Ovary (tissue), 9 donors: ENCODE data around the gene SNCG. TPM values are rescaled to one million over a fixed set of nuclear protein-coding genes. Genes with fewer than 3 reads are reported as not detected.
"Not testable (repeated sequence)": the region's sequence is repeated elsewhere in the genome, so short reads cannot be mapped to it uniquely, and the experiment has no call there.

Experiments used
- DNase-seq, 5 donors: peaks; one replicate each; pipeline ENCODE4 v3.0.0-alpha.2; 2019 to 2020
- H3K27ac ChIP-seq, 2 donors: fragments of 200-600 bp; one replicate each; pipeline versions ENCODE4 v1.5.1 to v1.8.0; 2019 to 2022
- H3K27me3 ChIP-seq: fragments of 200-600 bp; one replicate; pipeline ENCODE4 v1.8.0; 2022
- H3K36me3 ChIP-seq: fragments of 200-600 bp; sonication (generic); one replicate; pipeline ENCODE4 v1.5.1; 2019
- H3K4me1 ChIP-seq: one replicate; pipeline ENCODE4 v1.8.1; 2013; ENCODE audit warnings: mild to moderate bottlenecking, moderate library complexity; ENCODE audit not compliant: insufficient read depth
- H3K4me3 ChIP-seq: fragments of 200-600 bp; sonication (generic); one replicate; pipeline ENCODE4 v1.5.1; 2017
- H3K9me3 ChIP-seq, 2 donors: fragments of 200-600 bp in 1 of 2; sonication (generic) in 1 of 2; one replicate each; pipeline versions ENCODE4 v1.5.1 to v1.8.1; 2013 to 2019; ENCODE audit warnings: mild to moderate bottlenecking in 1 of 2, moderate library complexity in 1 of 2
- CTCF ChIP-seq, 3 donors: fragments of 450-650 bp in 2 of 3; fragments of 200-600 bp in 1 of 3; IDR thresholded peaks; one replicate each; pipeline versions ENCODE4 v1.5.1 to v1.8.0; 2016 to 2022; ENCODE audit warnings: antibody characterized with exemption in 3 of 3, mild to moderate bottlenecking in 1 of 3
- EP300 ChIP-seq: sonication (generic); formaldehyde crosslinking; IDR thresholded peaks from one replicate; pipeline ENCODE4 v1.6.1; 2017; ENCODE audit warnings: antibody characterized with exemption
- POLR2A ChIP-seq: fragments of 450-650 bp; IDR thresholded peaks from one replicate; pipeline ENCODE4 v1.6.1; 2017; ENCODE audit warnings: antibody characterized with exemption, mild to moderate bottlenecking, moderate library complexity
- WGBS, 3 donors: extraction: QIAGEN DNeasy Blood & Tissue Kit in 1 of 3; methylation state at CpG; one replicate each; pipeline versions ENCODE4 v1.1.5 to v1.1.7; 2013 to 2017; 5-methylcytosine and 5-hydroxymethylcytosine counted together
- intact Hi-C, 4 donors: fragments of 100-400 bp; cut with DNase I; formaldehyde crosslinking; loops; one replicate each; pipeline versions ENCODE4 v1.11.0 to v1.15.1; 2022 to 2023
- polyA plus RNA-seq, 2 donors: library from polyadenylated mRNA; stranded (reverse); fragments of 200-250 nt in 1 of 2; fragments of 350-450 nt in 1 of 2; fragmentation: Illumina TruSeq in 1 of 2; extraction: RNeasy Lipid Tissue Mini Kit (QIAGEN cat#74804) in 1 of 2; gene quantifications; one replicate each; pipeline ENCODE4 v1.2.3, GENCODE V29; 2013 to 2014
- total RNA-seq, 7 donors: library from RNA; depleted of rRNA in 2 of 7; stranded (reverse); fragments of >200 nt in 2 of 7; fragmentation: NEBNext Ultra II Directional in 3 of 7; extraction: Animal tissue kit (Norgen Biotek cat#: 25700) in 3 of 7; gene quantifications; one replicate each; pipeline versions ENCODE4 v1.1.0 to v1.2.4, GENCODE V29; 2016 to 2023
- donor health status: DM: no; HTN: no; CAD: no; lungs with moderate emphysema.
- donor health status: DM: no; HTN: no; CAD: no.
- donor health status: Bipolar disorder and iron deficiency.
- donor health status: DM: yes; HTN: yes; CAD: no.
- donor health status: DM: no; HTN: no; CAD: no.
- donor health status: DM: yes; HTN: yes; CAD: no.

SNCG gene
- total and polyA plus RNA-seq, 9 donors: 13.7 to 76.1 (median 41.9) TPM

DNA sequence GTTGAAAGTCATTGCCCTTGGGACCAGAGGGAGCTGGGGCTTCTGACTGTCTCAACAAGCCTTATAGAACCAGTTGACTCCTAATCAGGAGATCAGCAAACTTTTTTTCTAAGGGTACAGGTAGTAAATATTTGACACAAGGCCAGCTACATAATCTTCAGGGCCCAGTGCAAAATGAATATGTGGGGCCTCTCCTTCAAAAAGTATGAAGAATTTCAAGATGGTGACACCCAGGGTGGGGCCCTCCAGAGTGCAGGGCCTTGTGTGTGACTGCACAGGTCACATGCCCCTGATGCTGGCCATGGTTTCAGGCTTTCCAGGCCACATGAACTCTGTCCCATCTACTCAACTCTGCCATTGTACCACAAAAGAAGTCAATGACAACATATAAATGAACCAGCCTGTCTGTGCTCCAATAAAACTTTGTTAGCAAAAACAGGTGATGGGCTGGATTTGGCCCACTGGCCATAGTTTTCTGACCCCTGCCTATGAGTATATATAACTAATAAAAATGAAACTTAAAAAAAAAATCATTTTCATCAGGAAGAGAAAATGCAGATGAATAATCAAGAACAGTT lies 7.1 kb upstream of the SNCG start:
- Histone ChIP-seq H3K27me3 (no peaks in the 10 kb centered on the region), H3K27ac (no peak overlapping the region), H3K4me1 (peaks cover 21% of the 10 kb centered on the region), H3K9me3 (no peaks in the 10 kb centered on the region), H3K36me3 (no peaks in the 10 kb centered on the region), H3K4me3 (no peak overlapping the region)
- TF ChIP-seq CTCF (IDR thresholded peaks at IDR 0.05) (no peak), POLR2A (no peak), EP300 (no peak)
- intact Hi-C loops: no loop called here
- DNase-seq: peak in 3 of 5 donors; percentile 3 to 9 (median 3)

DNA sequence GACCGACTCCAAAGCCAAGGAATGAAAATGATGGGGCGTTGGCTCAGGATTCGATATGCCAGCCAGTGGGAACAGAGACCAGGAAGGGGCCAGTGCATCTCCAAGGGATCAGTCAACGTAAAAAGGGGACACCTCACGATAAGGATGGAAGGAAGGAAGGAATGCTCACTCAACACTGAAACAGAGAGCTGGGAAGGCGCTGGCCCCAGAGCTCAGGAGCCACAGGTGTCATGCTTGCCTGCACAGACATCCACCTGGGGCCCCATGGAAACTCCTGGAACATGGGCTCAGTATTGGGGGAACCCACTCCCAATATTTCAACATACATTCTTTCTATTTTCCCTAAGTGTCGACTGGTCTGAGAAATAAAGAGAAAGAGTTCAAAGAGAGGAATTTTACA lies 6.3 kb upstream of the SNCG start:
- no peak overlapping the region for H3K4me3 ChIP-seq
- peaks cover 23% of the 10 kb centered on the region for H3K4me1 ChIP-seq
- no peaks in the 10 kb centered on the region for H3K27me3 ChIP-seq
- no peak overlapping the region for H3K27ac ChIP-seq
- 88 to 92% (median 89%) methylated on average over 7 of the region's 7 CpGs for WGBS, 3 donors
- H3K36me3 ChIP-seq: no peaks in the 10 kb centered on the region
- intact Hi-C loops: no loop called here
- DNase-seq: peak in 2 of 5 donors; percentile 9 to 13
- TF ChIP-seq POLR2A (no peak), CTCF (IDR thresholded peaks at IDR 0.05) (no peak), EP300 (no peak)
- no peaks in the 10 kb centered on the region for H3K9me3 ChIP-seq

DNA sequence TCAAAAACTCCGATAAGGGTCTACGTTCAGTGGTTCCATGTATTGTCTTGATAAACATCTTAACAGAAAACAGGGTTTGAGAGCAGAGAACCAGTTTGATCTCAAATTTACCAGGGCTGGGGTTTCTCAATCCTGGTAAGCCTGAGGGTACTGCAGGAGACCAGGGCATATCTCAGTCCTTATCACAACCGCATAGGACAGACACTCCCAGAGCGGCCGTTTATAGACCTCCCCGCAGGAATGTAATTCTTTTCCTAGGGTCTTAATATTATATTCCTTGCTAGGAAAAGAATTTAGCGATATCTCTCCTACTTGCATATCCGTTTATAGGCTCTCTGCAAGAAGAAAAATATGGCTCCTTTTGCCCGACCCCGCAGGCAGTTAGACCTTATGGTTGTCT lies 5.7 kb upstream of the SNCG start:
- intact Hi-C loops, H3K4me3 ChIP-seq, H3K9me3 ChIP-seq, H3K27me3 ChIP-seq, H3K27ac ChIP-seq, H3K36me3 ChIP-seq: not testable (repeated sequence)
- 91 to 92% (median 91%) methylated on average over 10 of the region's 10 CpGs for WGBS, 3 donors
- peaks cover 23% of the 10 kb centered on the region for H3K4me1 ChIP-seq
- DNase-seq: peak in 2 of 5 donors; percentile 13

- whole genome bisulfite sequencing, 3 donors: 29 to 32% (median 31%) methylated on average over 13 to 15 of the region's 15 CpGs
- H3K4me3 ChIP-seq: no peak overlapping the region
- H3K27ac ChIP-seq: peak overlapping the region; percentile 75 to 89
- intact Hi-C loops: loop anchor here in 1 of 4 donors (2.0 kb wide), 1 partner anchor 19 kb away; no protein-coding TSS in a partner anchor
- TF ChIP-seq EP300 (no peak), CTCF (IDR thresholded peaks at IDR 0.05) (no peak), POLR2A (no peak)
- H3K27me3 ChIP-seq: no peaks in the 10 kb centered on the region
- H3K9me3 ChIP-seq: no peaks in the 10 kb centered on the region
- peak; percentile 89 to 93 (median 90) for DNase-seq
- peaks cover 33% of the 10 kb centered on the region for H3K4me1 ChIP-seq
- H3K36me3 ChIP-seq: no peaks in the 10 kb centered on the region
Measured at GRCh38 chr10:86953747-86954680, 4.4 kb upstream of the SNCG start.
